ENCODE data around the gene ARSK. TPM values are rescaled to one million over a fixed set of nuclear protein-coding genes. Genes with fewer than 3 reads are reported as not detected.
"Not testable (repeated sequence)": the region's sequence is repeated elsewhere in the genome, so short reads cannot be mapped to it uniquely, and the experiment has no call there.

ARSK gene
- total and polyA plus RNA-seq, 2 donors from 2014 or later = 4.5 to 5.9 TPM

- no peaks in the 10 kb centered on the region for H3K4me1 ChIP-seq (ENCODE audit: control insufficient read depth in 2 of 3, insufficient read depth in 2 of 3, low read depth in 1 of 3, low read length in 3 of 3)
- no peak overlapping the region for H3K4me3 ChIP-seq (ENCODE audit: low read length in 3 of 3)
- no peak overlapping the region for H3K9ac ChIP-seq (ENCODE audit: low read length in 3 of 3)
- no peaks in the 10 kb centered on the region for H3K9me3 ChIP-seq (ENCODE audit: control insufficient read depth in 2 of 3, insufficient read depth in 1 of 3, low read length in 3 of 3)
- H3K27ac ChIP-seq (ENCODE audit: low read depth in 2 of 2, low read length in 2 of 2) = no peak overlapping the region
- intact Hi-C loops (cut with DNase I) = no loop called here
- DNase-seq (no peak), FAIRE-seq (no peak)
- no peaks in the 10 kb centered on the region for H3K27me3 ChIP-seq (ENCODE audit: control insufficient read depth, insufficient read depth, low read length)
- TF ChIP-seq CTCF (IDR thresholded peaks at IDR 0.05; ENCODE audit: borderline replicate concordance, extremely low read depth, insufficient read depth) = no peak
- no peaks in the 10 kb centered on the region for H3K36me3 ChIP-seq (ENCODE audit: control insufficient read depth in 2 of 3, insufficient read depth in 3 of 3, low read length in 3 of 3)
Measured at GRCh38 chr5:95631991-95632675, 77.2 kb downstream of the ARSK start.

- H3K36me3 ChIP-seq (ENCODE audit: control insufficient read depth in 2 of 3, insufficient read depth in 3 of 3, low read length in 3 of 3); H3K27me3 ChIP-seq (ENCODE audit: control insufficient read depth, insufficient read depth, low read length); H3K9me3 ChIP-seq (ENCODE audit: control insufficient read depth in 2 of 3, insufficient read depth in 1 of 3, low read length in 3 of 3); H3K9ac ChIP-seq (ENCODE audit: low read length in 3 of 3); FAIRE-seq; H3K4me3 ChIP-seq (ENCODE audit: low read length in 3 of 3); H3K4me1 ChIP-seq (ENCODE audit: control insufficient read depth in 2 of 3, insufficient read depth in 2 of 3, low read depth in 1 of 3, low read length in 3 of 3); H3K27ac ChIP-seq (ENCODE audit: low read depth in 2 of 2, low read length in 2 of 2); intact Hi-C loops (cut with DNase I); DNase-seq: not testable (repeated sequence)
Measured at GRCh38 chr5:95632942-95633341, 78.0 kb downstream of the ARSK start.

GRCh38 chr5:95633671-95634070 lies 78.8 kb downstream of the ARSK start:
- Histone ChIP-seq H3K27me3 (ENCODE audit: control insufficient read depth, insufficient read depth, low read length) (no peaks in the 10 kb centered on the region), H3K9ac (ENCODE audit: low read length in 3 of 3) (no peak overlapping the region), H3K4me3 (ENCODE audit: low read length in 3 of 3) (no peak overlapping the region), H3K9me3 (ENCODE audit: control insufficient read depth in 2 of 3, insufficient read depth in 1 of 3, low read length in 3 of 3) (no peaks in the 10 kb centered on the region), H3K27ac (ENCODE audit: low read depth in 2 of 2, low read length in 2 of 2) (no peak overlapping the region), H3K36me3 (ENCODE audit: control insufficient read depth in 2 of 3, insufficient read depth in 3 of 3, low read length in 3 of 3) (no peaks in the 10 kb centered on the region), H3K4me1 (ENCODE audit: control insufficient read depth in 2 of 3, insufficient read depth in 2 of 3, low read depth in 1 of 3, low read length in 3 of 3) (no peaks in the 10 kb centered on the region)
- DNase-seq = no peak
- intact Hi-C loops (cut with DNase I) = no loop called here
- no peak for FAIRE-seq
- TF ChIP-seq CTCF (IDR thresholded peaks at IDR 0.05; ENCODE audit: borderline replicate concordance, extremely low read depth, insufficient read depth) = no peak

GRCh38 chr5:95634081-95634480 lies 79.2 kb downstream of the ARSK start:
- H3K4me1 ChIP-seq (ENCODE audit: control insufficient read depth in 2 of 3, insufficient read depth in 2 of 3, low read depth in 1 of 3, low read length in 3 of 3) = no peaks in the 10 kb centered on the region
- DNase-seq (no peak), FAIRE-seq (no peak)
- no peaks in the 10 kb centered on the region for H3K9me3 ChIP-seq (ENCODE audit: control insufficient read depth in 2 of 3, insufficient read depth in 1 of 3, low read length in 3 of 3)
- no peak overlapping the region for H3K4me3 ChIP-seq (ENCODE audit: low read length in 3 of 3)
- intact Hi-C loops (cut with DNase I) = no loop called here
- no peak overlapping the region for H3K27ac ChIP-seq (ENCODE audit: low read depth in 2 of 2, low read length in 2 of 2)
- H3K36me3 ChIP-seq (ENCODE audit: control insufficient read depth in 2 of 3, insufficient read depth in 3 of 3, low read length in 3 of 3) = no peaks in the 10 kb centered on the region
- H3K9ac ChIP-seq (ENCODE audit: low read length in 3 of 3) = no peak overlapping the region
- TF ChIP-seq CTCF (IDR thresholded peaks at IDR 0.05; ENCODE audit: borderline replicate concordance, extremely low read depth, insufficient read depth) = no peak
- no peaks in the 10 kb centered on the region for H3K27me3 ChIP-seq (ENCODE audit: control insufficient read depth, insufficient read depth, low read length)

All from kidney (tissue), 14 donors.